Lower leg skin (tissue), 3 donors: Measurements from ENCODE around the gene SOHLH2.

Experiments
- POLR2A ChIP-seq, 2 donors: fragments of 450-650 bp; IDR thresholded peaks; one replicate each; pipeline ENCODE4 v1.6.1; 2016 to 2017; ENCODE audit warnings: antibody characterized with exemption in 2 of 2, mild to moderate bottlenecking in 1 of 2, moderate library complexity in 1 of 2
- TF ChIP-seq, protein P1 (sequence below), 3 donors: fragments of 450-650 bp; IDR thresholded peaks; one replicate each; pipeline ENCODE4 v1.5.1; 2016; ENCODE audit warnings: antibody characterized with exemption in 3 of 3, mild to moderate bottlenecking in 3 of 3, moderate library complexity in 2 of 3

- TF ChIP-seq, protein P1, sequence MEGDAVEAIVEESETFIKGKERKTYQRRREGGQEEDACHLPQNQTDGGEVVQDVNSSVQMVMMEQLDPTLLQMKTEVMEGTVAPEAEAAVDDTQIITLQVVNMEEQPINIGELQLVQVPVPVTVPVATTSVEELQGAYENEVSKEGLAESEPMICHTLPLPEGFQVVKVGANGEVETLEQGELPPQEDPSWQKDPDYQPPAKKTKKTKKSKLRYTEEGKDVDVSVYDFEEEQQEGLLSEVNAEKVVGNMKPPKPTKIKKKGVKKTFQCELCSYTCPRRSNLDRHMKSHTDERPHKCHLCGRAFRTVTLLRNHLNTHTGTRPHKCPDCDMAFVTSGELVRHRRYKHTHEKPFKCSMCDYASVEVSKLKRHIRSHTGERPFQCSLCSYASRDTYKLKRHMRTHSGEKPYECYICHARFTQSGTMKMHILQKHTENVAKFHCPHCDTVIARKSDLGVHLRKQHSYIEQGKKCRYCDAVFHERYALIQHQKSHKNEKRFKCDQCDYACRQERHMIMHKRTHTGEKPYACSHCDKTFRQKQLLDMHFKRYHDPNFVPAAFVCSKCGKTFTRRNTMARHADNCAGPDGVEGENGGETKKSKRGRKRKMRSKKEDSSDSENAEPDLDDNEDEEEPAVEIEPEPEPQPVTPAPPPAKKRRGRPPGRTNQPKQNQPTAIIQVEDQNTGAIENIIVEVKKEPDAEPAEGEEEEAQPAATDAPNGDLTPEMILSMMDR (IDR thresholded peaks at IDR 0.05), result no peak
- no peak for TF ChIP-seq POLR2A (IDR thresholded peaks at IDR 0.05)
These were observed 54.1 kb downstream of the SOHLH2 start for GRCh38 chr13:36160297-36160696.
